PC-9 (cell line): ENCODE measurements around the gene STK16. TPM values are rescaled to one million over a fixed set of nuclear protein-coding genes. Genes with fewer than 3 reads are reported as not detected.

ENCODE experiments used
- BruUV-seq: library from RNA; stranded (reverse); fragments of 400-500 nt; replicated peaks from 2 replicates; lab custom pipeline; 2021; lab: Mats Ljungman, UMichigan
- CTCF ChIA-PET: fragments of 300-600 bp; sonication (Branson Sonifier 250); formaldehyde crosslinking; loops from one replicate; lab custom pipeline; 2022; ENCODE audit warnings: antibody characterized with exemption; lab: Charles Lee
- POLR2A ChIA-PET: fragments of 300-600 bp; sonication (Branson Sonifier 250); formaldehyde crosslinking; loops from one replicate; lab custom pipeline; 2022; ENCODE audit warnings: antibody characterized with exemption; ENCODE audit not compliant: unreplicated experiment; lab: Charles Lee
- DNase-seq, 2 experiments: peaks; one replicate each; pipeline versions ENCODE4 v3.0.0 to v3.0.0-alpha.2; 2015 to 2022; ENCODE audit warnings: mixed read lengths in 1 of 2
- H2AFZ ChIP-seq: fragments of 200-600 bp; sonication (generic); 2 replicates; pipeline ENCODE4 v1.8.1; 2017; ENCODE audit warnings: antibody characterized with exemption
- H3F3A ChIP-seq: fragments of 200-600 bp; sonication (generic); 2 replicates; pipeline ENCODE4 v1.8.1; 2017; ENCODE audit warnings: antibody characterized with exemption, mild to moderate bottlenecking, low read depth; ENCODE audit not compliant: insufficient read depth
- H3K27ac ChIP-seq: fragments of 200-600 bp; sonication (generic); 2 replicates; pipeline ENCODE4 v1.6.1; 2016; ENCODE audit warnings: mixed run types
- H3K27me3 ChIP-seq: fragments of 200-600 bp; sonication (generic); 2 replicates; pipeline ENCODE4 v1.6.1; 2016; ENCODE audit warnings: low read depth, mixed run types; ENCODE audit not compliant: insufficient read depth
- H3K36me3 ChIP-seq: fragments of 200-600 bp; sonication (generic); 2 replicates; pipeline ENCODE4 v1.6.1; 2016; ENCODE audit warnings: low read depth, mixed run types
- H3K4me1 ChIP-seq: fragments of 200-600 bp; sonication (generic); replicated peaks from 2 replicates; pipeline ENCODE4 v1.6.1; 2016; ENCODE audit warnings: mixed run types; ENCODE audit not compliant: insufficient read depth
- H3K4me2 ChIP-seq: fragments of 200-600 bp; sonication (generic); 2 replicates; pipeline ENCODE4 v1.6.1; 2017; ENCODE audit warnings: mixed run types
- H3K4me3 ChIP-seq: fragments of 200-600 bp; sonication (generic); 2 replicates; pipeline ENCODE4 v1.6.1; 2016; ENCODE audit warnings: mixed run types
- H3K79me2 ChIP-seq: fragments of 200-600 bp; sonication (generic); 2 replicates; pipeline ENCODE4 v1.6.1; 2017; ENCODE audit warnings: low read depth, mixed run types
- H3K9me2 ChIP-seq: fragments of 200-600 bp; sonication (generic); 2 replicates; pipeline ENCODE4 v1.8.1; 2017; ENCODE audit warnings: mild to moderate bottlenecking; ENCODE audit not compliant: insufficient read depth
- H3K9me3 ChIP-seq: fragments of 200-600 bp; sonication (generic); 2 replicates; pipeline ENCODE4 v1.8.1; 2016; ENCODE audit warnings: low read depth; ENCODE audit not compliant: insufficient read depth
- H4K20me1 ChIP-seq: fragments of 200-600 bp; sonication (generic); 2 replicates; pipeline ENCODE4 v1.8.1; 2017; ENCODE audit not compliant: insufficient read depth
- CTCF ChIP-seq: fragments of 200-600 bp; sonication (generic); conservative IDR thresholded peaks from 2 replicates; pipeline ENCODE4 v1.6.1; 2017; ENCODE audit warnings: mixed run types, antibody characterized with exemption, mild to moderate bottlenecking, moderate library complexity
- EZH2 ChIP-seq: fragments of 200-600 bp; sonication (generic); IDR thresholded peaks from 2 replicates; pipeline ENCODE4 v1.8.0; 2017; ENCODE audit warnings: antibody characterized with exemption, low read depth
- intact Hi-C: fragments of 100-400 bp; cut with micrococcal nuclease; formaldehyde crosslinking; loops from one replicate; pipeline ENCODE4 v1.10.0; 2022; ENCODE audit not compliant: unreplicated experiment
- total RNA-seq: library from RNA; stranded (reverse); gene quantifications from 2 replicates; pipeline ENCODE4 v1.2.3, GENCODE V29; 2021

The STK16 gene
- total RNA-seq, 1 experiment from 2014 or later: 39.6 TPM

GRCh38 chr2:219234331-219234730 lies 10.9 kb upstream of the STK16 start:
- Histone ChIP-seq H2AFZ (no peak overlapping the region), H3K27ac (no peak overlapping the region), H3K27me3 (no peaks in the 10 kb centered on the region), H4K20me1 (no peaks in the 10 kb centered on the region; the same call in 1 of the 2 replicates), H3K36me3 (peaks cover 22% of the 10 kb centered on the region; the same call in 1 of the 2 replicates), H3K9me3 (no peaks in the 10 kb centered on the region), H3K4me3 (no peak overlapping the region), H3K4me2 (no peak overlapping the region), H3K79me2 (peaks cover 23% of the 10 kb centered on the region), H3K4me1 (peaks cover 8% of the 10 kb centered on the region), H3F3A (peaks cover 20% of the 10 kb centered on the region), H3K9me2 (no peaks in the 10 kb centered on the region)
- no TSS peak for BruUV-seq
- ChIA-PET POLR2A (no interaction called here), CTCF (no interaction called here)
- intact Hi-C loops: no loop called here
- no peak for DNase-seq
- TF ChIP-seq CTCF: no peak
- TF ChIP-seq EZH2: no peak

GRCh38 chr2:219243291-219243761 lies 2.0 kb upstream of the STK16 start:
- ChIA-PET POLR2A (no interaction called here), CTCF (no interaction called here)
- intact Hi-C loops: no loop called here
- Histone ChIP-seq H3K27ac (no peak overlapping the region), H2AFZ (no peak overlapping the region), H3K4me2 (no peak overlapping the region), H3K27me3 (no peaks in the 10 kb centered on the region), H3K4me3 (no peak overlapping the region), H3K9me3 (no peaks in the 10 kb centered on the region), H3K79me2 (peaks cover 28% of the 10 kb centered on the region), H4K20me1 (no peaks in the 10 kb centered on the region), H3K4me1 (peaks cover 25% of the 10 kb centered on the region), H3F3A (peaks cover 16% of the 10 kb centered on the region), H3K9me2 (no peaks in the 10 kb centered on the region), H3K36me3 (0 out of 2 replicates have a peak, but pooled peaks cover 3% of the 10 kb centered on the region)
- TF ChIP-seq EZH2 (no peak), CTCF (no peak)
- DNase-seq: no peak
- BruUV-seq: no TSS peak

GRCh38 chr2:219244789-219245147 lies 511 bp upstream of the STK16 start:
- TF ChIP-seq CTCF (no peak), EZH2 (no peak)
- H3K4me1 ChIP-seq: peaks cover 40% of the 10 kb centered on the region
- no peaks in the 10 kb centered on the region for H4K20me1 ChIP-seq
- H3K27me3 ChIP-seq: no peaks in the 10 kb centered on the region
- H2AFZ ChIP-seq: peak overlapping the region; percentile 95
- peaks cover 24% of the 10 kb centered on the region for H3F3A ChIP-seq
- H3K27ac ChIP-seq: no peak overlapping the region
- peak overlapping the region; percentile 85 for H3K4me3 ChIP-seq
- H3K9me3 ChIP-seq: no peaks in the 10 kb centered on the region
- ChIA-PET POLR2A (interaction anchor here (0.5 to 0.8 kb wide), 5 partner anchors 41 to 352 kb away, joined by 4 to 8 read pairs (median 4); no protein-coding TSS in a partner anchor), CTCF (interaction anchor here (0.7 kb wide), 1 partner anchor 391 kb away, joined by 3 read pairs; no protein-coding TSS in a partner anchor)
- 0 out of 2 replicates have a peak, but pooled peaks cover 3% of the 10 kb centered on the region for H3K36me3 ChIP-seq
- H3K9me2 ChIP-seq: no peaks in the 10 kb centered on the region
- BruUV-seq: TSS peak; percentile 9
- H3K4me2 ChIP-seq: peak overlapping the region; percentile 87
- no peak for DNase-seq
- intact Hi-C loops: no loop called here
- peaks cover 28% of the 10 kb centered on the region for H3K79me2 ChIP-seq
